ENCODE results near the gene PLIN5.

Gene PLIN5

GRCh38 chr19:4493929-4494690 lies 40.9 kb downstream of the PLIN5 start:
- DNase-seq: no peak
- Mint-ChIP-seq H3K4me1 (no peaks in the 10 kb centered on the region), H3K36me3 (ENCODE audit: low read depth) (peaks cover 4% of the 10 kb centered on the region), H3K9me3 (no peaks in the 10 kb centered on the region), H3K27me3 (ENCODE audit: low read depth, poor library complexity) (no peaks in the 10 kb centered on the region), H3K4me3 (no peak overlapping the region), H3K27ac (no peak overlapping the region)
- TF ChIP-seq CTCF (IDR thresholded peaks at IDR 0.05): no peak

- Mint-ChIP-seq H3K36me3 (ENCODE audit: low read depth) (peaks cover 8% of the 10 kb centered on the region), H3K27me3 (ENCODE audit: low read depth, poor library complexity) (no peaks in the 10 kb centered on the region), H3K9me3 (no peaks in the 10 kb centered on the region), H3K4me3 (no peak overlapping the region), H3K27ac (no peak overlapping the region), H3K4me1 (no peaks in the 10 kb centered on the region)
- no peak for DNase-seq
- TF ChIP-seq CTCF (IDR thresholded peaks at IDR 0.05): no peak
Observed at GRCh38 chr19:4493104-4493928, 41.7 kb downstream of the PLIN5 start.

GRCh38 chr19:4492337-4493103 lies 42.5 kb downstream of the PLIN5 start:
- Mint-ChIP-seq H3K4me3 (no peak overlapping the region), H3K36me3 (ENCODE audit: low read depth) (peaks cover 12% of the 10 kb centered on the region)
- no peak for TF ChIP-seq CTCF (IDR thresholded peaks at IDR 0.05)

GRCh38 chr19:4491446-4491845 lies 43.6 kb downstream of the PLIN5 start:
- no peaks in the 10 kb centered on the region for H3K9me3 Mint-ChIP-seq
- no peak overlapping the region for H3K4me3 Mint-ChIP-seq
- H3K27ac Mint-ChIP-seq: no peak overlapping the region
- DNase-seq: no peak
- H3K4me1 Mint-ChIP-seq: no peaks in the 10 kb centered on the region
- TF ChIP-seq CTCF (IDR thresholded peaks at IDR 0.05): no peak
- no peaks in the 10 kb centered on the region for H3K27me3 Mint-ChIP-seq (ENCODE audit: low read depth, poor library complexity)
- H3K36me3 Mint-ChIP-seq (ENCODE audit: low read depth): peaks cover 20% of the 10 kb centered on the region

More at GRCh38 chr19:4492337-4493103, 42.5 kb downstream of the PLIN5 start:
- no peak for DNase-seq
- Mint-ChIP-seq H3K9me3 (no peaks in the 10 kb centered on the region), H3K27ac (no peak overlapping the region), H3K27me3 (ENCODE audit: low read depth, poor library complexity) (no peaks in the 10 kb centered on the region), H3K4me1 (no peaks in the 10 kb centered on the region)

GRCh38 chr19:4488496-4488895 lies 46.5 kb downstream of the PLIN5 start:
- peaks cover 3% of the 10 kb centered on the region for H3K27me3 Mint-ChIP-seq (ENCODE audit: low read depth, poor library complexity)
- H3K36me3 Mint-ChIP-seq (ENCODE audit: low read depth): peaks cover 32% of the 10 kb centered on the region
- no peak overlapping the region for H3K4me3 Mint-ChIP-seq
- H3K27ac Mint-ChIP-seq: peak overlapping the region; percentile 42
- H3K4me1 Mint-ChIP-seq: no peaks in the 10 kb centered on the region
- no peaks in the 10 kb centered on the region for H3K9me3 Mint-ChIP-seq
- TF ChIP-seq CTCF (IDR thresholded peaks at IDR 0.05): no peak
- DNase-seq: no peak
